HAP-1 (cell line): ENCODE measurements around the gene HNRNPC.
"Not testable (repeated sequence)": the region's sequence is repeated elsewhere in the genome, so short reads cannot be mapped to it uniquely, and the experiment has no call there.

Experiments used
- DNase-seq, 2 experiments: peaks; one replicate each; pipeline ENCODE4 v3.0.0-alpha.2; 2016 to 2020; ENCODE audit warnings: low spot score in 2 of 2
- H3K27me3 ChIP-seq: fragments of 250-450 bp; sonication (Bioruptor Pico); 2 replicates; pipeline ENCODE4 v1.5.1; 2020; ENCODE audit warnings: low read depth, mild to moderate bottlenecking, moderate library complexity
- H3K36me3 ChIP-seq: fragments of 250-450 bp; sonication (Bioruptor Pico); replicated peaks from 2 replicates; pipeline ENCODE4 v1.5.1; 2020; ENCODE audit warnings: mild to moderate bottlenecking
- H3K4me1 ChIP-seq: fragments of 250-450 bp; sonication (Bioruptor Pico); 2 replicates; pipeline ENCODE4 v1.5.1; 2020; ENCODE audit warnings: mild to moderate bottlenecking
- H3K4me3 ChIP-seq: fragments of 250-450 bp; sonication (Bioruptor Pico); 2 replicates; pipeline ENCODE4 v1.5.1; 2020; ENCODE audit warnings: mild to moderate bottlenecking, moderate library complexity
- H3K9me3 ChIP-seq: fragments of 250-450 bp; sonication (Bioruptor Pico); 2 replicates; pipeline ENCODE4 v1.5.1; 2020; ENCODE audit warnings: mild to moderate bottlenecking, moderate library complexity
- in situ Hi-C: fragments of 300-500 bp; cut with MboI; formaldehyde crosslinking; loops from 3 replicates; pipeline ENCODE4 v1.14.3; 2020; ENCODE audit warnings: low sequenced_read_pairs, inconsistent platforms, mixed read lengths

Gene HNRNPC

DNA sequence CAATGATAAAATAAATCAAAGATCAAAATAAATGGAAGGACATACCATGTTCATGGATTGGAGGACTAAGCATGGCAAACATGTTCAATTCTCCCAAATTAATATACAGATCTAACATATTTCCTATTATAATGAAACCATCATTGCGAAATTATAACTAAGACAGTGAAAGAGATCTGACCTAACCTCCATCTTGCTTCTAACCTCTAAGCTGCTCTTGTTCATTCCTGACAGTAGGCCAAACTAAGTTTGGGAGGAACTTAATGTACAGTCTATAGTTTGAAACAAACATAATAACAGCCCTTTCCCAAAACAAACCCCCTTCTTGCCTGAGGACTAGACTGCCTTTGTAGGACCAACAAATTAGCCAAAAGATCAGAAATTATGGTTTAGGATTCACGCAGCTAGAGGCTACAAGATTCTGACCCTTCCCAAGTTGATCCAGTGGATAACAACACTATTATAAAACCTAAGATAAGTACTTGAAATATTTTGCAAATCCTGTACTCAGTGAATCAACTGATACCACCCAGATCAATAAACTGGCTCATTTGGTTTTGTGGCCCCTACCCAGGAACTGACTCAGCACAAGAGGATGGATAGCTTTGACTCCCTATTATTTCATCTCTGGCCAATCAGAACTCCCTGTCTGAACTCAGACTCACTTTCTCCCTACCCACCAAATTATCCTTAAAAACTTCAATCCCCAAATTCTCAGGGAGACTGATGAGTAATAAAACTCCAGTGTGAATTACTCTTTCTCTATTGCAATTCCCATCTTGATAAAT lies 71.6 kb downstream of the HNRNPC start:
- Histone ChIP-seq H3K36me3 (no peaks in the 10 kb centered on the region; the same call in 1 of the 2 replicates), H3K27me3 (no peaks in the 10 kb centered on the region; the same call in 1 of the 2 replicates), H3K4me3 (no peak overlapping the region), H3K9me3 (no peaks in the 10 kb centered on the region; the same call in 1 of the 2 replicates), H3K4me1 (no peaks in the 10 kb centered on the region)
- DNase-seq = no peak
- in situ Hi-C loops = no loop called here

DNA sequence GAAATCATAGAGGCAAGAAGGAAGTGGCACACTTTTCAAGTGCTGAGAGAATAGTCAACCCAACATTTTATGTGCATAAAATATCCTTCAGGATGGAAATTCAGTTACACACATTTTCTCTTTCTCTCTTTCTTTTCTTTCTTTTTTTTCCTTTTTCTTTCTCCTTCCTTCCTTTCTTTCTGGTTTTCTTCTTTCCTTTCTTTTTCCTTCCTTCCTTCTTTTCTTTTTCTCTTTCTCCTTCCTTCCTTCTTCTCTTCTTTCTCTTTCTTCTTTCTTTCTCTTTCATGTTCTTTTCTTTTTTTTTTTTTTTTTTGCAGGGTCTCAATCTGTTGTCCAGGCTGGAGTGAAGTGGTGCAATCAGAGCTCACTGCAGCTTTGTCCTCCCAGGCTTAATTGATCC lies 74.6 kb downstream of the HNRNPC start:
- in situ Hi-C loops = no loop called here
- Histone ChIP-seq H3K4me1 (peaks cover 2% of the 10 kb centered on the region; the same call in 1 of the 2 replicates), H3K27me3 (no peaks in the 10 kb centered on the region; the same call in 1 of the 2 replicates), H3K4me3 (no peak overlapping the region), H3K36me3 (no peaks in the 10 kb centered on the region), H3K9me3 (no peaks in the 10 kb centered on the region; the same call in 1 of the 2 replicates)
- DNase-seq = no peak

GRCh38 chr14:21192875-21193535 lies 76.2 kb downstream of the HNRNPC start:
- H3K9me3 ChIP-seq = no peaks in the 10 kb centered on the region; the same call in 1 of the 2 replicates
- peaks cover 2% of the 10 kb centered on the region; the same call in 1 of the 2 replicates for H3K4me1 ChIP-seq
- H3K27me3 ChIP-seq = no peaks in the 10 kb centered on the region; the same call in 1 of the 2 replicates
- no peak for DNase-seq
- no peaks in the 10 kb centered on the region for H3K36me3 ChIP-seq
- H3K4me3 ChIP-seq = no peak overlapping the region
- in situ Hi-C loops = no loop called here

DNA sequence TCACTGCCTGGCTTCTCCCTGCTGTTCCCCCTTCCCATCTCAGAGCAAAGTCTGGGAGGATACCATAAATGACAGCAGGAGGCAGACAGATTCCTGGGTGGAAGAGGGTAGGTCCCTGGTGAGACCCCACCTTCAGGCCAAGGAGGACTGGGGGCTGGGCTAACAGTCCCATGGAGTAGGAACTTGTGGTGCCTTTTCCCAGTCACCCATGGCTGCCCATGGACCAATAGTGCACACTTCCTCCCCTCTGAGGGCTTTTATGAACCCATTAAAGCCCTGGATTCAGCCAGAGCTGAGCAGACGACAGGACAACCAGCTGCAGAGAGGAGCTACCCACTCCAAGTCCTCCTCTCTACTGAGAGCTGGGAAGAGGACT lies 76.8 kb downstream of the HNRNPC start:
- peak overlapping the region; percentile 19 for H3K4me3 ChIP-seq
- in situ Hi-C loops = no loop called here
- H3K4me1 ChIP-seq = peaks cover 2% of the 10 kb centered on the region; the same call in 1 of the 2 replicates
- no peak for DNase-seq
- H3K9me3 ChIP-seq = no peaks in the 10 kb centered on the region; the same call in 1 of the 2 replicates
- H3K36me3 ChIP-seq = no peaks in the 10 kb centered on the region
- no peaks in the 10 kb centered on the region; the same call in 1 of the 2 replicates for H3K27me3 ChIP-seq

- no peaks in the 10 kb centered on the region; the same call in 1 of the 2 replicates for H3K27me3 ChIP-seq
- peaks cover 2% of the 10 kb centered on the region; the same call in 1 of the 2 replicates for H3K4me1 ChIP-seq
- peak overlapping the region; percentile 19 for H3K4me3 ChIP-seq
- no peaks in the 10 kb centered on the region; the same call in 1 of the 2 replicates for H3K9me3 ChIP-seq
- peak; percentile 73 to 93 for DNase-seq
- H3K36me3 ChIP-seq = no peaks in the 10 kb centered on the region
- in situ Hi-C loops = no loop called here
These were observed 77.3 kb downstream of the HNRNPC start for GRCh38 chr14:21191809-21192446.

DNA sequence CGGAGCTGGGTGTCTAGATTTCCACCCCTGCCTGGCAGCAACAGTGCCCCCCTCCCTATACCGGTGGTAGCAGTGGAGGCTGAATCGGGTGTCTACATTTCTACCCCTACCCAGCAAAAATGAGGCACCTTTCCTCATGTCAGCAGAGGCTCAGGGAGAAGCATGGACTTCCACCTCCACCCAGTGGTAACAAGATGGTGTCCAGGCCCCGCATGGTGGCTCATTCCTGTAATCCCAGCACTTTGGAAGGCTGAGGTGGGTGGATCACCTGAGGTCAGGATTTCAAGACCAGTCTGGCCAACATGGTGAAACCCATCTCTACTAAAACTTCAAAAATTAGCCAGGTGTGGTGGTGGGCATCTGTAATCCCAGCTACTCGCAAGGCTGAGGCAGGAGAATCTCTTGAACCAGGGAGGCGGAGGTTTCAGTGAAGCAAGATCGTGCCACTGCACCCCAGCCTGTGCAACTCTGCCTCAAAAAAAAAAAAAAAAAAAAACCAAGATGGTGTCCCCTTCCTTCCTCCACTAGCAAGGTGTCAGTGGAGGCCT lies 77.9 kb downstream of the HNRNPC start:
- in situ Hi-C loops = no loop called here
- H3K36me3 ChIP-seq = no peaks in the 10 kb centered on the region
- H3K9me3 ChIP-seq = no peaks in the 10 kb centered on the region; the same call in 1 of the 2 replicates
- H3K4me1 ChIP-seq = peaks cover 2% of the 10 kb centered on the region; the same call in 1 of the 2 replicates
- DNase-seq = no peak
- H3K4me3 ChIP-seq = no peak overlapping the region
- no peaks in the 10 kb centered on the region for H3K27me3 ChIP-seq

DNA sequence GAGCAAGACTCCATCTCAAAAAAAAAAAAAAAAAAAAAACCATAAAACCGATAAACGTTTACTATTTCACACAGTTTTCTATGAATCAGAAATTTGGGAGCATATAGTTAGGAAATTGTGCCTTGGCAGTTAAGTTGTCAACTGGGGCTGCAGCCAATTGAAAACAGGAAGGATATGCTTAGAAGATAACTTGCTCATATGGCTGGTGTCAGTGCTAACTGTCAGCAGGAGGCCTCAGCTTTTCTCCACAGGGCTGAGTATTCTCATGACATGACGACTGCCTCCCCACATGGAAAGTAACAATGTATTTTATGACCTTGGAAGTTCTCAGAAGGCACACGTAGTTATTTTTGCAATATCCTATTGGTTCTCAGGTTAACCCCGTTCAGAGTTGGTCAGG lies 83.8 kb downstream of the HNRNPC start:
- Histone ChIP-seq H3K27me3 (no peaks in the 10 kb centered on the region), H3K9me3 (0 out of 2 replicates have a peak, but pooled peaks cover 2% of the 10 kb centered on the region), H3K4me3 (no peak overlapping the region), H3K36me3 (no peaks in the 10 kb centered on the region), H3K4me1 (no peaks in the 10 kb centered on the region)
- DNase-seq = no peak
- in situ Hi-C loops = no loop called here

GRCh38 chr14:21184254-21184653 lies 85.0 kb downstream of the HNRNPC start:
- no peak for DNase-seq
- no peaks in the 10 kb centered on the region for H3K36me3 ChIP-seq
- no peak overlapping the region for H3K4me3 ChIP-seq
- H3K27me3 ChIP-seq = no peaks in the 10 kb centered on the region
- H3K9me3 ChIP-seq = 0 out of 2 replicates have a peak, but pooled peaks cover 2% of the 10 kb centered on the region
- no peaks in the 10 kb centered on the region for H3K4me1 ChIP-seq
- in situ Hi-C loops = no loop called here

DNA sequence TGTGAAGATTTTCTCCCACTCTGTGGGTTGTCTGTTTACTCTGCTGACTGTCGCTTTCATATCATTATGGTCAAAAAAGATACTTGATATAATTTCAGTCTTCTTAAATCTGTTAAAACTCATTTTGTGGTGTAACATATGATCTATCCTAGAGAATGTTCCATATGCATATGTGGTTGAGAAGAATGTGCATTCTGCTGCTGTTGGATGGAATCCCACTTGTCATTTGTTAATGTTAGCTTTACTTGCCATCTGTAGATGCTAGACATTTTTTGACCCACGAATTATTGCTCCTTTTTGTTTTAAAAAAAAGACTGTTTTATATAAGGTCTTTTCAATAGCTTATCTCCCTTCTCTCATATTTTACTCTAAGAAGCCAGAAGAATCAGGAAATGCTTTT lies 87.1 kb downstream of the HNRNPC start:
- H3K27me3 ChIP-seq = no peaks in the 10 kb centered on the region; the same call in 1 of the 2 replicates
- in situ Hi-C loops = no loop called here
- no peaks in the 10 kb centered on the region for H3K4me1 ChIP-seq
- H3K36me3 ChIP-seq = no peaks in the 10 kb centered on the region
- H3K9me3 ChIP-seq = 0 out of 2 replicates have a peak, but pooled peaks cover 2% of the 10 kb centered on the region
- DNase-seq = no peak
- no peak overlapping the region for H3K4me3 ChIP-seq

- Histone ChIP-seq H3K4me1 (no peaks in the 10 kb centered on the region), H3K27me3 (peaks cover 9% of the 10 kb centered on the region; the same call in 1 of the 2 replicates), H3K9me3 (peaks cover 4% of the 10 kb centered on the region; the same call in 1 of the 2 replicates), H3K4me3 (no peak overlapping the region), H3K36me3 (no peaks in the 10 kb centered on the region)
- in situ Hi-C loops = no loop called here
- DNase-seq = no peak
These were observed 98.1 kb downstream of the HNRNPC start for GRCh38 chr14:21171128-21171527.

DNA sequence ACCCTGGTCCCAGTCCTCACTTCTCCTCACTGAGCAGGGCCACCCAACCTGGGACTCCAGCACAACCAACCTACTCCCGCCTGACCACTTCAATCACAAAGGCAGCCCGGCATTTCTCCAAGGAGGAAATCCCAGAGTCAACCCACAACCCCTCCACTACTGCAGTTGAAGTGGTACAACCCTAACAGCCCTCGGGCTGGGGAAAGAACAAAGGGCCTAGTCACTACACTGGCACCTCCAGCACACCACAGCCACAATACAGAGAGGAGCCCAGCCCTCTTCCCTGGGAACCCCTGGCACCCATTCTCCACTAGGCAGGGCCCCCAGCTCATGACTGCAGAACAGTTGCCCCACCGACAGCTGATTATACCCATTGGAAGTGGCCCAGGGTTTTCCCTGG lies 99.7 kb downstream of the HNRNPC start:
- Histone ChIP-seq H3K4me3 (no peak overlapping the region), H3K36me3 (no peaks in the 10 kb centered on the region), H3K27me3 (peaks cover 6% of the 10 kb centered on the region; the same call in 1 of the 2 replicates), H3K9me3 (peaks cover 4% of the 10 kb centered on the region; the same call in 1 of the 2 replicates), H3K4me1 (no peaks in the 10 kb centered on the region)
- in situ Hi-C loops = no loop called here
- DNase-seq = no peak

DNA sequence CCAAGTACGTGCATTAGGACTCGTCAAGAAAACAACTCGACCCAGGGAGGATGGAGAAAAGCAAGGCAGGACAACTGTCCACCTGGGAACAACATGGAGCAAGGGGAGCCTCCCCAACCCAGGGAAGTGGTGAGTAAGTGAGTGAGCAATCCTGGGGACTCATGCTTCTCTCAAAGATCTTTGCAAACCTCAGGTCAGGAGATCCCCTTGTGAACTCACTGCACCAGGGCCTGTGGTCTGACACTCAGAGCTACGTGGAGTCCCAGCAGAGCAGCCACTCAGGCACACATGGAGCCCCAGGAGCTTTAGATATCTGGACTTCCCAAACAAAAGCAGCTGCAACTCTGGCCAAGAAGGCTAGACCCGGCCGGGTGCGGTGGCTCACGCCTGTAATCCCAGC lies 101.2 kb downstream of the HNRNPC start:
- no peak overlapping the region for H3K4me3 ChIP-seq
- in situ Hi-C loops = no loop called here
- H3K4me1 ChIP-seq = no peaks in the 10 kb centered on the region
- peaks cover 4% of the 10 kb centered on the region; the same call in 1 of the 2 replicates for H3K9me3 ChIP-seq
- H3K36me3 ChIP-seq = no peaks in the 10 kb centered on the region
- peaks cover 5% of the 10 kb centered on the region; the same call in 1 of the 2 replicates for H3K27me3 ChIP-seq
- DNase-seq = no peak

DNA sequence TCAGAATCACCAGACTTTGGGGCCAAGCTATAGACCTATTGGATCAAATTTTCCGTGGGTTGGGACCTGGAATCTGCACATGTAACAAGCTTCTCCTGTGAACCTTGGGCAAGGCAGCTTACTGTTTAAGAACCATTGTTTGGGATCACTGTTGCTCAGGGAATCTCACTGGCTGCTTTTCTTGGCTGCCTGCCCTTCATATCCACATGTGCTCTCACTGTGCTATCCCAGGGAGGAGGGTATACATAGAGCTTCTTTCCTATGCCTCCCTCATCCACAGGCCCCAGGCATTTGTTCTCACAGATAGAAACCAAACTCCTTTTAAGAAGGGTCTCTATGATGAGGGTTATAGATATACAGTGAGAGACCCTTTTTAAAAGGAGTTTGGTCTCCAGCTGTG lies 103.6 kb downstream of the HNRNPC start:
- H3K27me3 ChIP-seq, H3K9me3 ChIP-seq, in situ Hi-C loops, DNase-seq, H3K4me1 ChIP-seq, H3K4me3 ChIP-seq, H3K36me3 ChIP-seq: not testable (repeated sequence)
